ENCODE data around the gene USP3. TPM values are rescaled to one million over a fixed set of nuclear protein-coding genes. Genes with fewer than 3 reads are reported as not detected.
"Not testable (repeated sequence)": the region's sequence is repeated elsewhere in the genome, so short reads cannot be mapped to it uniquely, and the experiment has no call there.

The USP3 gene
- total and polyA plus RNA-seq, 11 donors: 7.1 to 30.8 (median 18.4) TPM

DNA sequence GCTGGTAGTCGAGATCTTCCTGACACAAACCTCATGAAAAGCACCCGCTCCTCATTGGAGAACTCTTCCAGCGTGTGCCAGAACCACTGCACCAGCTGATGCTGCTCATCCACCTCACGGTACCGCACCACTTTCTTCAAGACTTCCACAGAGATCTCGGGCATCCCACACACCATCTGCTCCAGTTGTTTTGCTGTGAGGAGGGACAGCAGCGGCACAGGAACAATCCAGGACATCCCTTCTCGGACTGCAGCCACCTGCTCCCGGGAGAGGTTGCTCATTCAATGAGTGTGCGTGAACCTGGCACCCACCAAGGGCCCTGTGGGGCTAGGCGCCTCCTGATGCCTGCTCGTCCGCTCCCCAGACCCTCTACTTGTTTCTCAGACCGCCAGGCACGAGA is 107.9 kb downstream of the USP3 start:
- no peak overlapping the region for H3K4me3 ChIP-seq
- H3K4me1 ChIP-seq: peaks cover 0 to 20% (median 10%) of the 10 kb centered on the region in 12 donors
- H3K36me3 ChIP-seq: peaks cover 0 to 98% (median 84%) of the 10 kb centered on the region in 9 donors
- H3K9me3 ChIP-seq: no peaks in the 10 kb centered on the region
- DNase-seq: no peak
- H3K27me3 ChIP-seq: no peaks in the 10 kb centered on the region
- ATAC-seq: no peak
- H3K27ac ChIP-seq: peak overlapping the region in 1 of 12 donors; percentile 80
- intact Hi-C loops (cut with DNase I): loop anchor here in 2 of 10 donors (5.0 to 10.0 kb wide), 2 partner anchors 453 to 455 kb away; no protein-coding TSS in a partner anchor
- TF ChIP-seq, protein P1, sequence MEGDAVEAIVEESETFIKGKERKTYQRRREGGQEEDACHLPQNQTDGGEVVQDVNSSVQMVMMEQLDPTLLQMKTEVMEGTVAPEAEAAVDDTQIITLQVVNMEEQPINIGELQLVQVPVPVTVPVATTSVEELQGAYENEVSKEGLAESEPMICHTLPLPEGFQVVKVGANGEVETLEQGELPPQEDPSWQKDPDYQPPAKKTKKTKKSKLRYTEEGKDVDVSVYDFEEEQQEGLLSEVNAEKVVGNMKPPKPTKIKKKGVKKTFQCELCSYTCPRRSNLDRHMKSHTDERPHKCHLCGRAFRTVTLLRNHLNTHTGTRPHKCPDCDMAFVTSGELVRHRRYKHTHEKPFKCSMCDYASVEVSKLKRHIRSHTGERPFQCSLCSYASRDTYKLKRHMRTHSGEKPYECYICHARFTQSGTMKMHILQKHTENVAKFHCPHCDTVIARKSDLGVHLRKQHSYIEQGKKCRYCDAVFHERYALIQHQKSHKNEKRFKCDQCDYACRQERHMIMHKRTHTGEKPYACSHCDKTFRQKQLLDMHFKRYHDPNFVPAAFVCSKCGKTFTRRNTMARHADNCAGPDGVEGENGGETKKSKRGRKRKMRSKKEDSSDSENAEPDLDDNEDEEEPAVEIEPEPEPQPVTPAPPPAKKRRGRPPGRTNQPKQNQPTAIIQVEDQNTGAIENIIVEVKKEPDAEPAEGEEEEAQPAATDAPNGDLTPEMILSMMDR (IDR thresholded peaks at IDR 0.05): no peak
- no peak for TF ChIP-seq POLR2A (IDR thresholded peaks at IDR 0.05)
- WGBS, 4 donors: 91 to 97% (median 92%) methylated on average over 13 to 15 of the region's 15 CpGs

DNA sequence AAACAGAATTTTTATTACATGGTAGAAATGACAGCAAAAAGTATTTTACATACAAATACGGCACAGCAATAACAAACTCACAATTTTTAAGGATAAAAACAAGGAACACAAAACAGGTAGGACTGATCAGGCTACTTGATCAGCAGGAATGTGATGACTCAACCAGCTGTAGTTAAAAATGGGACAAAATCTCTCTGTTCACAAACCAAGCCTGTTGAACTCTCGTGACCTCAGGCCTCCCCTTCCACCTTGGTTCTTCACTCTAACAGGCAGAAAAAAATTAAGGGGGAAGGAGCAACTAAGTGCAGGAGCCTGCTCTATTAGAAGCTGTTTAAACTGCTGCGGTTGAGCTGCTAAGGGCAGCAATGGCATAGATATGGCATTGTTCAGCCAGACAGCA is 111.5 kb downstream of the USP3 start:
- Histone ChIP-seq H3K27ac (no peak overlapping the region), H3K4me1 (peaks cover 0 to 4% (median under 1%) of the 10 kb centered on the region in 12 donors), H3K9me3 (no peaks in the 10 kb centered on the region), H3K27me3 (no peaks in the 10 kb centered on the region), H3K4me3 (no peak overlapping the region), H3K36me3 (peaks cover 0 to 74% (median 58%) of the 10 kb centered on the region in 9 donors)
- 86 to 93% (median 91%) methylated on average over 3 of the region's 3 CpGs for WGBS, 4 donors
- ATAC-seq: no peak
- no peak for TF ChIP-seq POLR2A (IDR thresholded peaks at IDR 0.05)
- TF ChIP-seq, protein P1 (IDR thresholded peaks at IDR 0.05): no peak
- DNase-seq: no peak
- intact Hi-C loops (cut with DNase I): loop anchor here in 1 of 10 donors (10.0 kb wide), 1 partner anchor 449 kb away; no protein-coding TSS in a partner anchor

DNA sequence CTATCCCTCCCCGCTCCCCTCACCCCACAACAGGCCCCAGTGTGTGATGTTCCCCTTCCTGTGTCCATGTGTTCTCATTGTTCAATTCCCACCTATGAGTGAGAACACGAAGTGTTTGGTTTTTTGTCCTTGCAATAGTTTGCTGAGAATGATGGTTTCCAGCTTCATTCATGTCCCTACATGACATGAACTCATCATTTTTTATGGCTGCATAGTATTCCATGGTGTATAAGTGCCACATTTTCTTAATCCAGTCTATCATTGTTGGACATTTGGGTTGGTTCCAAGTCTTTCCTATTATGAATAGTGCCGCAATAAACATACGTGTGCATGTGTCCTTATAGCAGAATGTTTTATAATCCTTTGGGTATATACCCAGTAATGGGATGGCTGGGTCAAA is 112.8 kb downstream of the USP3 start:
- not testable (repeated sequence) for H3K4me3 ChIP-seq, H3K9me3 ChIP-seq, H3K4me1 ChIP-seq, H3K27ac ChIP-seq, H3K27me3 ChIP-seq, DNase-seq, ATAC-seq
- intact Hi-C loops (cut with DNase I): loop anchor here in 1 of 10 donors (10.0 kb wide), 1 partner anchor 448 kb away; no protein-coding TSS in a partner anchor
- 97 to 100% (median 99%) methylated on average over 4 of the region's 4 CpGs for WGBS, 4 donors
- H3K36me3 ChIP-seq: peaks cover 0 to 72% (median 51%) of the 10 kb centered on the region in 9 donors

DNA sequence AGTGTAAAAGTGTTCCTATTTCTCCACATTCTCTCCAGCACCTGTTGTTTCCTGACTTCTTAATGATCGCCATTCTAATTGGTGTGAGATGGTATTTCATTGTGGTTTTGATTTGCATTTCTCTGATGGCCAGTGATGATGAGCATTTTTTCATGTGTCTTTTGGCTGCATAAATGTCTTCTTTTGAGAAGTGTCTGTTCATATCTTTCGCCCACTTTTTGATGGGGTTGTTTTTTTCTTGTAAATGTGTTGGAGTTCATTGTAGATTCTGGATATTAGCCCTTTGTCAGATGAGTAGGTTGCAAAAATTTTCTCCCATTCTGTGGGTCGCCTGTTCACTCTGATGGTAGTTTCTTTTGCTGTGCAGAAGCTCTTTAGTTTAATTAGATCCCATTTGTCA is 113.2 kb downstream of the USP3 start:
- peaks cover 0 to 72% (median 51%) of the 10 kb centered on the region in 9 donors for H3K36me3 ChIP-seq
- 96 to 98% (median 97%) methylated on average over 2 to 3 of the region's 3 CpGs for WGBS, 4 donors

DNA sequence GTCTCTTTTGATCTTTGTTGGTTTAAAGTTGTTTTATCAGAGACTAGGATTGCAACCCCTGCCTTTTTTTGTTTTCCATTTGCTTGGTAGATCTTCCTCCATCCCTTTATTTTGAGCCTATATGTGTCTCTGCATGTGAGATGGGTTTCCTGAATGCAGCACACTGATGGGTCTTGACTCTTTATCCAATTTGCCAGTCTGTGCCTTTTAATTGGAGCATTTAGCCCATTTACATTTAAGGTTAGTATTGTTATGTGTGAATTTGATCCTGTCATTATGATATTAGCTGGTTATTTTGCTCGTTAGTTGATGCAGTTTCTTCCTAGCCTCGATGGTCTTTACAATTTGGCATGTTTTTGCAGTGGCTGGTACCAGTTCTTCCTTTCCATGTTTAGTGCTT is 116.4 kb downstream of the USP3 start:
- ATAC-seq, H3K9me3 ChIP-seq, H3K4me1 ChIP-seq, H3K4me3 ChIP-seq, H3K27ac ChIP-seq, DNase-seq, H3K27me3 ChIP-seq: not testable (repeated sequence)
- intact Hi-C loops (cut with DNase I): loop anchor here in 1 of 10 donors (10.0 kb wide), 1 partner anchor 454 kb away; no protein-coding TSS in a partner anchor
- WGBS, 4 donors: no CpG with 5 or more reads among the region's 2 CpGs
- peaks cover 2 to 72% (median 54%) of the 10 kb centered on the region in 9 donors for H3K36me3 ChIP-seq

More for the DNA sequence above, 113.2 kb downstream of the USP3 start:
- not testable (repeated sequence) for H3K27me3 ChIP-seq, H3K9me3 ChIP-seq, H3K4me1 ChIP-seq, ATAC-seq, DNase-seq, H3K27ac ChIP-seq, H3K4me3 ChIP-seq
- intact Hi-C loops (cut with DNase I): loop anchor here in 1 of 10 donors (10.0 kb wide), 1 partner anchor 447 kb away; no protein-coding TSS in a partner anchor

Measured in heart left ventricle (tissue), 16 donors.